ENCODE data around the gene IGSF21. TPM values are rescaled to one million over a fixed set of nuclear protein-coding genes. Genes with fewer than 3 reads are reported as not detected.

IGSF21 gene
- total RNA-seq, 2 experiments from 2014 or later: not detected

DNA sequence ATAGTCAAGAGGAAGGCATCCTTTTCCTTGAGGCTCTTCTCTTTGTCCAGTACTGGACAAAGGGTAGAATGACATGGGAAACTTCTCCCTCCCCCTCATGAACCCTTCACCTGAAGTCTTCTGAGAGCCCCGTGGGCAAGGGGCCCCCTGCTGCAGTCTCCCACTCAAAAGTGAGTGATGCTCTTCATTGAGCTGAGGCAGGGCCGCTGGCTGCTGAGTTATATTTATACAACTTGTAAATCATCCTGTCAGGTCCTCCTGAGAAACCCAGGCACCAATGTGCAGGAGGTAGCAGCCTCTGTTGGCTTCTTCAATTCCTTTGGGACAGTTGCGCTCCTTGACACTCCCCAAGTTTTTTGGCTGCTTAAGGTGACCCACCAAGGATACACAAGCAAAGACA, 150.2 kb downstream of the IGSF21 start:
- H3K4me1 Mint-ChIP-seq (ENCODE audit: low read depth): no peaks in the 10 kb centered on the region
- H3K27me3 Mint-ChIP-seq (ENCODE audit: low read depth): peaks cover 35% of the 10 kb centered on the region
- CTCF ChIA-PET: no interaction called here
- no peak overlapping the region for H3K27ac Mint-ChIP-seq
- H3K36me3 Mint-ChIP-seq (ENCODE audit: low read depth): no peaks in the 10 kb centered on the region
- intact Hi-C loops (cut with micrococcal nuclease): no loop called here
- H3K9me3 Mint-ChIP-seq: peaks cover 2% of the 10 kb centered on the region
- no peak for DNase-seq
- H3K4me3 Mint-ChIP-seq: no peak overlapping the region

DNA sequence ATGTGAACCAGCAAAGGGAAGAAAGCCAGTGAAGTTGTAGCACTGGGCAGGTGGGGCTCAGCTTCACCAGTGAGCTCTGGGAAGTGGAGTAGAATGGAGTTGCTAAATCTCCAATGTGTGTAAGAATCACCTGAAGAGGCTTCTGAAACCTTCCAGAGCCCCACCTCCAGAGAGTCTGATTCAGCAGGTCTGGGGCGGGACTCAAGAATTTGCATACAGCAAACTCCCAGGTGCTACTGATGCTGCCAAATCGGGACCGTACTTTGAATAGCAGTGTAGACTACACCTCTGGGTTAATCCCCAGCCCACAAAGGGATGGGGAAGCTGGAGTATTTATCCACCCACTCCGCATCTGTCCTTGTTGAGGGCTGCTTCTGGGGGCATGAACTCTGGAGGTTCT, 154.3 kb downstream of the IGSF21 start:
- no peak overlapping the region for H3K27ac Mint-ChIP-seq
- no peaks in the 10 kb centered on the region for H3K36me3 Mint-ChIP-seq (ENCODE audit: low read depth)
- H3K9me3 Mint-ChIP-seq: peaks cover under 1% of the 10 kb centered on the region
- H3K4me3 Mint-ChIP-seq: no peak overlapping the region
- no peak for DNase-seq
- peaks cover 23% of the 10 kb centered on the region for H3K27me3 Mint-ChIP-seq (ENCODE audit: low read depth)
- no peaks in the 10 kb centered on the region for H3K4me1 Mint-ChIP-seq (ENCODE audit: low read depth)
- intact Hi-C loops (cut with micrococcal nuclease): no loop called here
- CTCF ChIA-PET: no interaction called here

DNA sequence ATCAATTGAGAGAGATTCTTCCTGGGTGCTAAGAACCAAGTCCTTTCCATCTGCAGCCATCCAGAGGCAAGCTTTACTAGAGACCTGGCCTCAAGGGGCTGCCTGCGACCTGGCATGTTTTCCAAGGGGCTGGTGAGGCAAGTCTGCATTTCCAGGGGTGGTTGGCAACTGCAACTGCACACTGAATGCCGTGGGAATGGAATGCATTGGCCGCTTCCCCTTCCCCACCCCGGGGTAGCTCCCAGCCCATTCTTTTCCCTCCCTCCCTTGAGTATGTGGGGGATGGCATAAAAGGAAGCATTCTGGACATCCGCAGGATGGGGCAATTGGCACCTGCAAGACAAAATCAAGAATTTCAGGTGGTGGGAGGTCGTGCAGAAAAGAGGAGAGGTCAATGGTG, 155.1 kb downstream of the IGSF21 start:
- no peak for DNase-seq
- no peaks in the 10 kb centered on the region for H3K4me1 Mint-ChIP-seq (ENCODE audit: low read depth)
- no peaks in the 10 kb centered on the region for H3K36me3 Mint-ChIP-seq (ENCODE audit: low read depth)
- H3K27ac Mint-ChIP-seq: no peak overlapping the region
- CTCF ChIA-PET: no interaction called here
- H3K9me3 Mint-ChIP-seq: no peaks in the 10 kb centered on the region
- peaks cover 23% of the 10 kb centered on the region for H3K27me3 Mint-ChIP-seq (ENCODE audit: low read depth)
- intact Hi-C loops (cut with micrococcal nuclease): no loop called here
- H3K4me3 Mint-ChIP-seq: no peak overlapping the region

DNA sequence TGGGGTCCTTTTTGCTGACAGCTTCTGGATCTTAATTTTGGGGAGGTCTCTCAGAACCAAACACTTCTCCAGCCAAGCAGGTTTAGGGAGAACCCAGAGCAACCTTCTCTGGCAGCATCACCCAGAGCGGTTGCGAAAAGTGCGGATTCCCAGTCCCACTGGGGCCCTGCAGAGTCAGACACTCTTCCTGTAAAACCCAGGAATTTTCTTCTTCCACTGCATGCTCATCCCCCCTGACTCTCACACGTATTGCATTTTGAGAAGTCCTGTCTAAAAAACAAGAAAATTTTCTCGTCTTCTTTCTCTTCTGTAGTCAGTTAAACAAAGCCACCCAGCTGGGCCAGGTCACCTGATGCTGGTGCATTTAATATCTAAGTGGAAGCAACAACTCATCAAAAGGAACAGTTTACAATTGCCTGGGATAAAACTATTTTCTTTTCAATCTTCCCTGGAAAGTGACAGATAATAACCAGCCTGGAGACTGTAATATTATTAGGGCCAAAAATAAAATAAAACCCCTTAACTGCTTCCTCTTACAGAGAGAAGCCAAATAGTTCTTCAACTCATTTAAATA, 156.0 kb downstream of the IGSF21 start:
- H3K4me1 Mint-ChIP-seq (ENCODE audit: low read depth): no peaks in the 10 kb centered on the region
- no peaks in the 10 kb centered on the region for H3K36me3 Mint-ChIP-seq (ENCODE audit: low read depth)
- H3K27ac Mint-ChIP-seq: no peak overlapping the region
- H3K4me3 Mint-ChIP-seq: no peak overlapping the region
- intact Hi-C loops (cut with micrococcal nuclease): no loop called here
- DNase-seq: no peak
- CTCF ChIA-PET: no interaction called here
- peaks cover 20% of the 10 kb centered on the region for H3K27me3 Mint-ChIP-seq (ENCODE audit: low read depth)
- no peaks in the 10 kb centered on the region for H3K9me3 Mint-ChIP-seq

DNA sequence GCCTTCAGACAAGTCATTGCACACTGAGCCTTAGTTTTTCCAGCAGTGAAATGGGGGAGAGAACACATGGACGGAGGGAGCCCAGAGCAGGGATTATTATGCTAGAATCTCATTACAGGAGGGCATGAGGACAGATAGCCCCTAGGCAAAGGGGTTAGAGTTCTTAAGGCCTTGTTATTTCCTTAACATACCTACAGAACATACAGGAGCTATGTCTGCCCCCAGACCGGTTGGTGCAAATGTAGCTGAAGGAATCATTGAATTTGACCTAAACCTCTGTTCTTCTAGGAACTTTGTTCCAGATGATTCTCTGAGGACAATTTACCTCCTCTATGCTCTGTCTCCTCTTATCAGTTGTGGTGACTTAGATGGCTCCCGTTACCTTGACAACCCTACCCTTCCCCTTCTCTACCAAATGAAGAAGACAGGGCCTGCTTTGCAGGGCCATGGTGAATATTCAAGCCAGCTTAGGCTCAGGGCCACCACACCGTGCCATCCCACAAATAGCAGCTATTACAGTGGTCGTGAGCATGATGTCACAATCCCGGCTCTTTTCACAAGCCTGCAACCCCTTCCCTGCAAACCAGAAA, 156.9 kb downstream of the IGSF21 start:
- Mint-ChIP-seq H3K27me3 (ENCODE audit: low read depth) (peaks cover 18% of the 10 kb centered on the region), H3K4me3 (no peak overlapping the region), H3K9me3 (no peaks in the 10 kb centered on the region), H3K36me3 (ENCODE audit: low read depth) (no peaks in the 10 kb centered on the region), H3K27ac (no peak overlapping the region), H3K4me1 (ENCODE audit: low read depth) (no peaks in the 10 kb centered on the region)
- CTCF ChIA-PET: no interaction called here
- intact Hi-C loops (cut with micrococcal nuclease): no loop called here
- DNase-seq: no peak

DNA sequence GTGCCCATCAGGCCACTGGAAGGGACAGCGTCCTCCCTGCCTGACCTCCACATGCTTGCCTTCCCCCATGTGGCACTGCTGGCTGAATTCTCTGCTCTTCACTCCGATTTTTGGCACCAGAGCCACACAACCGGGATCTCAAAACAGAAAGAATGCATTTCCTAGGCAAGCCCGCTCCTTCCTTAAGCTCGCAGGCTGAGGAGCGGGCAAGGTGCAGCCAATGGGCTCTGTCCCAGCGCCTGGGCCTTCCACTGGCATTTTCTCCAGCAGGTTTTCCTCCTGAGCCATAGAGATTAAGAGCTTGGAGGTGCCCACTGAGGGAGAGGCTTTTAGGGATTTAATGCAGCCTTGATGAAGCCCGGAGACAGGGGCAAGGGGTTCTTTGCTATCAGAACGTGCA, 158.0 kb downstream of the IGSF21 start:
- Mint-ChIP-seq H3K27me3 (ENCODE audit: low read depth) (peaks cover 9% of the 10 kb centered on the region), H3K4me1 (ENCODE audit: low read depth) (no peaks in the 10 kb centered on the region), H3K36me3 (ENCODE audit: low read depth) (no peaks in the 10 kb centered on the region), H3K4me3 (no peak overlapping the region), H3K27ac (no peak overlapping the region), H3K9me3 (no peaks in the 10 kb centered on the region)
- intact Hi-C loops (cut with micrococcal nuclease): no loop called here
- CTCF ChIA-PET: no interaction called here
- DNase-seq: no peak

DNA sequence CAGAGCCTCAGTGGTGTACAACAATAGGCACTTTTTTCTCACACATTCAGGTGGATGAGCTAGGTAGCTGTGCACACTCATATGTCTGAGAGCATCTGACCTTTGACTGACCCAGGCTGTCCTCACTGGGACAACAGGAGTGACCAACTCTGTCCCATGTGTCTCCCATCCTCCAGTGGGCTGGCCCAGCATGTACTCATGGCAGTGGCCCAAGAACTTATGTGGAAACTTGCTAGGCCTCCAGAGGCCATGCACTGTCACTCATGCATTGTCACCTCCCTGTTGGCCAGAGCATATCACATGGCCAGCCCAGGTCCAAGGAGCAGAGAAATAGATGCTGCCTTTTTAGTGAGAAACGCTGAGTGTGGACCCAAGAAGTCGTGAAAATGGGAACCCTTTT, 158.8 kb downstream of the IGSF21 start:
- Mint-ChIP-seq H3K4me1 (ENCODE audit: low read depth) (no peaks in the 10 kb centered on the region), H3K27ac (no peak overlapping the region), H3K27me3 (ENCODE audit: low read depth) (peaks cover 9% of the 10 kb centered on the region), H3K36me3 (ENCODE audit: low read depth) (no peaks in the 10 kb centered on the region), H3K9me3 (no peaks in the 10 kb centered on the region), H3K4me3 (no peak overlapping the region)
- CTCF ChIA-PET: no interaction called here
- DNase-seq: no peak
- intact Hi-C loops (cut with micrococcal nuclease): no loop called here

DNA sequence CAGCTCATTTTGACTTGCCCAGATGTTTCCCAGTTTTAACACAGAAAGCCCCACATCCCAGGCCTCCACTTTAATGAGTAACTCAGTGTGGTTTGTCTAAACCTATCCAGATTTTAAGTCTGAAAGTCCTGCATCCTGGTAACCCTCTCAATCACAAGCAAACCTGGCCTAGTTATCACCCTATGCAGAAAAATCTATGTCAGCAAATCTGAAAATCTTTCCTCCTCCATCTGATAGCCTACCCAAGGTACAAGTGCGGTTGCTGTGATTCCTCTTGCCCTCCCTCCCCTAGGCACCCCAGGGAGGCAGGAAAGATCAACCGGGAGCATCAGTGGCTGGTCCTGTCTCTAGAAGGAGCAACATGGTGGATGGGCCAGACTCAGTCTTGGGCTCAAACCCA, 163.7 kb downstream of the IGSF21 start:
- CTCF ChIA-PET: no interaction called here
- no peak for DNase-seq
- no peaks in the 10 kb centered on the region for H3K36me3 Mint-ChIP-seq (ENCODE audit: low read depth)
- no peaks in the 10 kb centered on the region for H3K9me3 Mint-ChIP-seq
- H3K4me1 Mint-ChIP-seq (ENCODE audit: low read depth): no peaks in the 10 kb centered on the region
- H3K27ac Mint-ChIP-seq: no peak overlapping the region
- intact Hi-C loops (cut with micrococcal nuclease): no loop called here
- H3K4me3 Mint-ChIP-seq: no peak overlapping the region
- peaks cover 5% of the 10 kb centered on the region for H3K27me3 Mint-ChIP-seq (ENCODE audit: low read depth)

DNA sequence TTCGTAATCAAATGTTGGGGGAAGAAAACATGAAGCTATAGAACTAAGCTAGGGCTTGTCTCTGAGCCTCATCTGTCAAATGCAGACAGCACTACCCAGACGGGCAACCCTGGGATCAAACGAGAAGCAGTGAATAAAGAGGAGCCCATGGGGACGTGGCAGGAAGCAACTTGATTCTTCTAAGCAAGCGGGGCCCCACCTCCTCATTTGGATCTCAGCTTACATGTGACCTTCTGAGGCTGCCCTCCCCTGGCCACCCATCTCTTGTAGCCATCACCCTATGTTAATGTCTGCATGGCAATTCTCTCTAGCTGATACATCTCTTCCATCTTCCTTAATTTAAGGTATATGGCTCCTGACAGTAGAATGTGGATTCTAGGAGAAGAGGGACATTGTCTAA, 171.3 kb downstream of the IGSF21 start:
- Mint-ChIP-seq H3K4me1 (ENCODE audit: low read depth) (no peaks in the 10 kb centered on the region), H3K27ac (no peak overlapping the region), H3K36me3 (ENCODE audit: low read depth) (no peaks in the 10 kb centered on the region), H3K27me3 (ENCODE audit: low read depth) (peaks cover 9% of the 10 kb centered on the region), H3K4me3 (no peak overlapping the region), H3K9me3 (no peaks in the 10 kb centered on the region)
- DNase-seq: no peak
- intact Hi-C loops (cut with micrococcal nuclease): no loop called here
- CTCF ChIA-PET: no interaction called here

DNA sequence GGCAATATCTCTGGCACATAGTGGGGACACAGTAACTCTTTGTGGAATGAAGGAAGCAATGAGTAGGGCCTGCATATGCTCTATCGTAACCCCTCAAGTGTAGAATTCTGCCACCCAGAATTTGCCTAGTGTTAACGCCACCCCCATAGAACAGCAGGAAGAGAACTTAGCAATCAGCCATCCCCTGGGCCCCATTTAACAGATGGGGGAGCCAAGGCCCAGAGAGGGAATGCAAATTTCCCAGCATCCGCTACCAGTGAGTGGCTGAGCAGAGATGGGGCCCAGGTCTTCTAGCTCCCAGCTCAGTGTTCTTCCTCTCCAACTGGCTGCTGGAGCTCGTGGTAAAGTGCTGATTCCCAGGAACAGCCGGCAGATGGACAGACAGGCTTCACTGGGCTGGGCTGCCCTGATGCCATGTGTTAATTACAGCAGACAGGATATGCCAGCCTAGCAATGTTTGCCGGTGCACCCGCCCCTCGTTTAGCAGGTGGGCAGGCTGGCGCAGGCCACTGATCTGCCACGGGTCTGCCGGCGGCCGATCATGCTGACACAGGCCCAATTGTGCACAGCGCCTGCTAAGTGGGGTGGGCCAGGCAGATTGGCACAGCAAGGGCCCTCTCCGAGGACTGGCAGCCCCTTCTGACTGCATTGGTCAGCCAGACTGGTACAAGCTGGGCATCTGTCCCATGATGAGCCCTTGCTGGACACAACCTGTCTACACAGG, 171.9 kb downstream of the IGSF21 start:
- Mint-ChIP-seq H3K9me3 (no peaks in the 10 kb centered on the region), H3K4me1 (ENCODE audit: low read depth) (no peaks in the 10 kb centered on the region), H3K27me3 (ENCODE audit: low read depth) (peaks cover 10% of the 10 kb centered on the region), H3K36me3 (ENCODE audit: low read depth) (no peaks in the 10 kb centered on the region), H3K27ac (no peak overlapping the region), H3K4me3 (no peak overlapping the region)
- CTCF ChIA-PET: no interaction called here
- no peak for DNase-seq
- intact Hi-C loops (cut with micrococcal nuclease): no loop called here

DNA sequence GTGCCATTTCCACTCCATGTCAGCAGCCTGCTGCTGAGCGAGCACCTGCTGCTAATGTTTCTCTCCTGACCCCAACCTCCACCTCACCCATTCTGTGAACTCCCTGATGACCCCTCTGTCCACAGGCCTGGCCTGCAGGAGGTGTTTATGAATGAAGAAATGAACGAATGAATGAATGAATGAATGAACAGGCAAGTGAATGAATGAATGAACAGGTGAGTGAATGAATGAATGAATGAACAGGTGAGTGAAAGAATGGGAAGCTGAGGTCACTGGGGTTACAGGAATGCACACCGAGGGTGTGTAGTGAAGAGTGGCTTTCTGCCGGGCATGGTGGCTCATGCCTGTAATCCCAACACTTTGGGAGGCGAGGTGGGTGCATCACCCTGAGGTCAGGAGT, 173.4 kb downstream of the IGSF21 start:
- H3K9me3 Mint-ChIP-seq: no peaks in the 10 kb centered on the region
- no peak overlapping the region for H3K4me3 Mint-ChIP-seq
- CTCF ChIA-PET: no interaction called here
- intact Hi-C loops (cut with micrococcal nuclease): no loop called here
- peaks cover 17% of the 10 kb centered on the region for H3K27me3 Mint-ChIP-seq (ENCODE audit: low read depth)
- DNase-seq: no peak
- H3K36me3 Mint-ChIP-seq (ENCODE audit: low read depth): no peaks in the 10 kb centered on the region
- no peak overlapping the region for H3K27ac Mint-ChIP-seq
- no peaks in the 10 kb centered on the region for H3K4me1 Mint-ChIP-seq (ENCODE audit: low read depth)

DNA sequence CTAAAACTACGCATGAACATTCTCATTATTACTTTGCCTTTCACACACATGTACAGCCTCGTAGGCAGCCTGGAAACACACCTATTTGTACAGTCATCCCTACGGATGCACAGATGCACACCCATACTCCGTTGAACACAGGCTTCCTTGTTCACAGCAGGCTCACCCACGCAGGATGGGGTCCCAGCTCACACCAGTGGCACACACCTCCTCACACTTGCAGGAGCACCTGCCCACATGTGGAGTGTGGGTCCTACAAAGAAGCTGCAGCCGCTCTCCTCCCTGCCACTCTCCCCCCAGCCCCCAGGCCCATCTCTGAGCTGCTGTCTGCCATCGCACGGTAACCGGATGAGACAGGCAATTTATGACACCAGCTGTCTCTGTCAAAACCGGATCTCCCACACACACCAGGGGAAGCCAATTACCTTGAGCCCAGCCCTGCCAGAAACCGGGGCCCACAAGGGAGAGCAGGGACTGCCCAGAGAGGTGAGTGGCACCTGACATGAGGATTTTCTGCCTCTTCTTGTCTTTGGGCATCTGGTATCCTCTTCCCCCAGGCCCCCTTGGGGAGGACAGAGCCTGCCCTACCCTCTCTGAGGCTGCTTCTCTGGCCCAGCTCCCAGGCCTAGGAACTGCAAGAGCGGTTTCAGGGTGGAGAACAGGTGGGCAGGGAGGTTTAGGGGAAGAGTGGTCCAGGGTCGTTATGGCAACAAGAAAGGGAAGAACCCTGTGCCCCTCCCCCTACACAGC, 175.4 kb downstream of the IGSF21 start:
- no peaks in the 10 kb centered on the region for H3K4me1 Mint-ChIP-seq (ENCODE audit: low read depth)
- no peak for DNase-seq
- no peak overlapping the region for H3K27ac Mint-ChIP-seq
- CTCF ChIA-PET: interaction anchor here (0.6 kb wide), 1 partner anchor 16 kb away, joined by 3 read pairs; no protein-coding TSS in a partner anchor
- H3K9me3 Mint-ChIP-seq: no peaks in the 10 kb centered on the region
- H3K4me3 Mint-ChIP-seq: no peak overlapping the region
- H3K36me3 Mint-ChIP-seq (ENCODE audit: low read depth): no peaks in the 10 kb centered on the region
- H3K27me3 Mint-ChIP-seq (ENCODE audit: low read depth): peaks cover 17% of the 10 kb centered on the region
- intact Hi-C loops (cut with micrococcal nuclease): no loop called here

Measured in activated naive CD4-positive, alpha-beta T cell treated with anti-CD3 and anti-CD28 coated beads for 36 hours (primary cell).